Caco-2 (cell line): Measurements from ENCODE around the gene SP3. TPM values are rescaled to one million over a fixed set of nuclear protein-coding genes. Genes with fewer than 3 reads are reported as not detected.

Experiments used
- BruUV-seq: library from RNA; stranded (reverse); fragments of 400-500 nt; replicated peaks from 2 replicates; lab custom pipeline; 2021; lab: Mats Ljungman, UMichigan
- CTCF ChIA-PET: fragments of 300-600 bp; sonication (Branson Sonifier 250); formaldehyde crosslinking; loops from one replicate; lab custom pipeline; 2022; ENCODE audit warnings: antibody characterized with exemption; lab: Charles Lee
- POLR2A ChIA-PET: fragments of 300-600 bp; sonication (Branson Sonifier 250); formaldehyde crosslinking; loops from one replicate; lab custom pipeline; 2022; ENCODE audit warnings: antibody characterized with exemption; lab: Charles Lee
- DNase-seq, 2 experiments: peaks; one replicate each; pipeline versions ENCODE4 v3.0.0 to v3.0.0-alpha.2; 2020 to 2022
- H3K27me3 ChIP-seq: replicated peaks from 2 replicates; pipeline ENCODE4 v1.6.0; 2011; ENCODE audit warnings: low read length; ENCODE audit not compliant: control insufficient read depth, insufficient read depth
- H3K36me3 ChIP-seq: 2 replicates; pipeline ENCODE4 v1.5.1; 2011; ENCODE audit warnings: low read length; ENCODE audit not compliant: control insufficient read depth, insufficient read depth
- H3K4me1 ChIP-seq: fragments of 250-450 bp; sonication (Bioruptor Pico); 2 replicates; pipeline ENCODE4 v1.5.1; 2020; ENCODE audit warnings: mild to moderate bottlenecking
- H3K4me3 ChIP-seq: 2 replicates; pipeline ENCODE4 v1.5.1; 2011; ENCODE audit warnings: low read depth, mild to moderate bottlenecking, control low read depth, low read length
- H3K9me3 ChIP-seq: fragments of 250-450 bp; sonication (Bioruptor Pico); 2 replicates; pipeline ENCODE4 v1.5.1; 2020; ENCODE audit warnings: mild to moderate bottlenecking, moderate library complexity
- H3K27ac Mint-ChIP-seq: one replicate; pipeline ENCODE4 v1.8.0; 2022; ENCODE audit warnings: mixed read lengths; ENCODE audit not compliant: unreplicated experiment
- H3K27me3 Mint-ChIP-seq: one replicate; pipeline ENCODE4 v1.8.0; 2022; ENCODE audit warnings: mixed read lengths; ENCODE audit not compliant: insufficient read depth, unreplicated experiment
- H3K36me3 Mint-ChIP-seq: one replicate; pipeline ENCODE4 v1.8.0; 2022; ENCODE audit warnings: mild to moderate bottlenecking, mixed read lengths; ENCODE audit not compliant: insufficient read depth, unreplicated experiment
- H3K4me1 Mint-ChIP-seq: one replicate; pipeline ENCODE4 v1.8.0; 2022; ENCODE audit warnings: low read depth, mixed read lengths; ENCODE audit not compliant: unreplicated experiment
- H3K4me3 Mint-ChIP-seq: one replicate; pipeline ENCODE4 v1.8.0; 2022; ENCODE audit warnings: mild to moderate bottlenecking, moderate library complexity, mixed read lengths; ENCODE audit not compliant: unreplicated experiment
- H3K9me3 Mint-ChIP-seq: one replicate; pipeline ENCODE4 v1.8.0; 2022; ENCODE audit warnings: mixed read lengths; ENCODE audit not compliant: unreplicated experiment
- intact Hi-C: fragments of 100-400 bp; cut with micrococcal nuclease; formaldehyde crosslinking; loops from one replicate; pipeline ENCODE4 v1.10.0; 2022; ENCODE audit not compliant: unreplicated experiment
- total RNA-seq: library from RNA; stranded (reverse); gene quantifications from 2 replicates; pipeline ENCODE4 v1.2.3, GENCODE V29; 2022
- TF ChIP-seq, protein P1 (sequence below), 2 experiments: fragments of 200-600 bp in 1 of 2; IDR thresholded peaks; 1 replicate in 1 of 2; 2 replicates in 1 of 2; pipeline versions ENCODE4 v1.5.1 to v1.8.0; 2011 to 2022; ENCODE audit warnings: antibody characterized with exemption in 1 of 2, control low read depth in 1 of 2, inconsistent platforms in 1 of 2, low read depth in 1 of 2, low read length in 1 of 2, mild to moderate bottlenecking in 1 of 2, moderate library complexity in 1 of 2; ENCODE audit not compliant: insufficient read depth in 1 of 2, severe bottlenecking in 1 of 2, unreplicated experiment in 1 of 2

SP3 gene
- total RNA-seq, 1 experiment from 2014 or later, result 111 TPM

DNA sequence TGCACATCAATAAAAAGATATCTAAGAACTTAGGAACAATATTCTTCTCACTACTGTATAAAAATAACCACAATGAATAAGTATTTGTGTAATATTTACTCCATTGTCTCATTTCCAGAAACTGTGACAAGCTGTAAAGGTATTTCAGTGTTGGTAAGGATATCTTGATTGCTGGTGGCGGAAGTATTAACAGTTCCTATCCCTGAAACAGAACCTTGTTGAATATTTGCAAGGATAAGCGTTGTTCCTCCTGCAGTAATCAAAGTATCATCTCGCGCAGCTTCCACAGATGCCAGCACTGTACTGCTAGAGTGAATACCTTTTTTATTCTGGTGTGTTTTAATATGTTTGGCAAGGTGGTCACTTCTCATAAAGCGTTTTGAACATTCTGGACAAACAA lies 55.3 kb downstream of the SP3 start:
- no peaks in the 10 kb centered on the region for H3K27me3 Mint-ChIP-seq
- no peak overlapping the region for H3K4me3 ChIP-seq
- H3K27me3 ChIP-seq, result no peaks in the 10 kb centered on the region
- BruUV-seq, result no TSS peak
- no peaks in the 10 kb centered on the region for H3K9me3 Mint-ChIP-seq
- H3K4me1 ChIP-seq, result peaks cover 13% of the 10 kb centered on the region
- peaks cover 62% of the 10 kb centered on the region for H3K36me3 Mint-ChIP-seq
- TF ChIP-seq, protein P1, sequence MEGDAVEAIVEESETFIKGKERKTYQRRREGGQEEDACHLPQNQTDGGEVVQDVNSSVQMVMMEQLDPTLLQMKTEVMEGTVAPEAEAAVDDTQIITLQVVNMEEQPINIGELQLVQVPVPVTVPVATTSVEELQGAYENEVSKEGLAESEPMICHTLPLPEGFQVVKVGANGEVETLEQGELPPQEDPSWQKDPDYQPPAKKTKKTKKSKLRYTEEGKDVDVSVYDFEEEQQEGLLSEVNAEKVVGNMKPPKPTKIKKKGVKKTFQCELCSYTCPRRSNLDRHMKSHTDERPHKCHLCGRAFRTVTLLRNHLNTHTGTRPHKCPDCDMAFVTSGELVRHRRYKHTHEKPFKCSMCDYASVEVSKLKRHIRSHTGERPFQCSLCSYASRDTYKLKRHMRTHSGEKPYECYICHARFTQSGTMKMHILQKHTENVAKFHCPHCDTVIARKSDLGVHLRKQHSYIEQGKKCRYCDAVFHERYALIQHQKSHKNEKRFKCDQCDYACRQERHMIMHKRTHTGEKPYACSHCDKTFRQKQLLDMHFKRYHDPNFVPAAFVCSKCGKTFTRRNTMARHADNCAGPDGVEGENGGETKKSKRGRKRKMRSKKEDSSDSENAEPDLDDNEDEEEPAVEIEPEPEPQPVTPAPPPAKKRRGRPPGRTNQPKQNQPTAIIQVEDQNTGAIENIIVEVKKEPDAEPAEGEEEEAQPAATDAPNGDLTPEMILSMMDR (IDR thresholded peaks at IDR 0.05; ENCODE audit: insufficient read depth in 1 of 2, low read depth in 1 of 2, low read length in 1 of 2, severe bottlenecking in 1 of 2, unreplicated experiment in 1 of 2), result no peak
- H3K27ac Mint-ChIP-seq, result no peak overlapping the region
- POLR2A ChIA-PET, result interaction anchor here (0.5 kb wide), 1 partner anchor 572 kb away, joined by 3 read pairs; no protein-coding TSS in a partner anchor
- no peak overlapping the region for H3K4me3 Mint-ChIP-seq
- peaks cover 8% of the 10 kb centered on the region for H3K4me1 Mint-ChIP-seq
- CTCF ChIA-PET, result no interaction called here
- H3K9me3 ChIP-seq, result no peaks in the 10 kb centered on the region
- DNase-seq, result no peak
- H3K36me3 ChIP-seq, result peaks cover 1% of the 10 kb centered on the region; the same call in 1 of the 2 replicates
- intact Hi-C loops, result no loop called here

- H3K4me1 Mint-ChIP-seq, result no peaks in the 10 kb centered on the region
- TF ChIP-seq, protein P1 (IDR thresholded peaks at IDR 0.05; ENCODE audit: insufficient read depth in 1 of 2, low read depth in 1 of 2, low read length in 1 of 2, severe bottlenecking in 1 of 2, unreplicated experiment in 1 of 2), result no peak
- no peak overlapping the region for H3K27ac Mint-ChIP-seq
- DNase-seq, result no peak
- H3K9me3 Mint-ChIP-seq, result no peaks in the 10 kb centered on the region
- no peak overlapping the region for H3K4me3 Mint-ChIP-seq
- BruUV-seq, result no TSS peak
- no peaks in the 10 kb centered on the region for H3K27me3 Mint-ChIP-seq
- CTCF ChIA-PET, result no interaction called here
- peaks cover 4% of the 10 kb centered on the region for H3K36me3 ChIP-seq
- POLR2A ChIA-PET, result no interaction called here
- no peaks in the 10 kb centered on the region for H3K9me3 ChIP-seq
- H3K4me1 ChIP-seq, result no peaks in the 10 kb centered on the region
- intact Hi-C loops, result no loop called here
- H3K27me3 ChIP-seq, result no peaks in the 10 kb centered on the region
- peaks cover 68% of the 10 kb centered on the region for H3K36me3 Mint-ChIP-seq
- H3K4me3 ChIP-seq, result no peak overlapping the region
Observed at GRCh38 chr2:173906626-173907025, 58.5 kb downstream of the SP3 start.

DNA sequence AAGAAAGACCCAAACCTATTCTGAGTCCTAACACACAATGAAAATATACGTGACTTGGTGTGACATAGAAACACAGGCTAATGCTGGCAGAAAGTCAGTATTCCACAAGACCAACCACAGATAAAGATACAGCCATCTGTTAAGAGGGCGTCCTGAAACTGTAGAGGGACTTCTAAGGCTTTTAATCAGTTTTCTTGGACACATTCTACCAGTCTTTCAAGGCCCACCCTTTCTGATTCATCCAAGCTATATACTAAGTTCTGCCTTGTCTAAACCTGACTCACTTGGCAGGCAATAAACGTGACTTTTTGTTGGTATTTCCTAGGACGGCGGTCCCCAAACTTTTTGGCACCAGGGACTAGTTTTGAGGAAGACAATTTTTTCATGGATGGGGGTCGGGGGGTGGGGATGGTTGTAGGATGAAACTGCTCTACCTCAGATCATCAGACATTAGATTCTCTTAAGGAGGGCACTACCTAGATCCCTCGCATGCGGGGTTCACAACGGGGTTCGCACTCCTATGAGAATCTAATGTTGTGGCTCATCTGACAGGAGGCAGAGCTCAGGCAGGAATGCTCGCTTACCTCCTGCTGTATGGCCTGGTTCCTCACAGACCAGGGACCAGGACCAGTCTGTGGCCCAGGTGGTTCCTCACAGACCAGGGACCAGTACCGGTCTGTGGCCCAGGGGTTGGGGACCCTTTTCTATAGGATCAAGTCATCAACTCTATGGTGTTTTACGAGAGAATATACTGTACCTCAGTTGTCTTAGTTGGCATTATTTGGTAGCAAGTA lies 61.4 kb downstream of the SP3 start:
- H3K27ac Mint-ChIP-seq, result no peak overlapping the region
- DNase-seq, result no peak
- H3K36me3 Mint-ChIP-seq, result peaks cover 58% of the 10 kb centered on the region
- no peaks in the 10 kb centered on the region for H3K27me3 Mint-ChIP-seq
- peaks cover 4% of the 10 kb centered on the region for H3K36me3 ChIP-seq
- intact Hi-C loops, result no loop called here
- no peak overlapping the region for H3K4me3 ChIP-seq
- POLR2A ChIA-PET, result no interaction called here
- no peaks in the 10 kb centered on the region for H3K9me3 Mint-ChIP-seq
- CTCF ChIA-PET, result interaction anchor here (0.6 kb wide), 2 partner anchors 81 to 345 kb away, joined by 3 to 5 read pairs; no protein-coding TSS in a partner anchor
- H3K9me3 ChIP-seq, result no peaks in the 10 kb centered on the region
- BruUV-seq, result no TSS peak
- H3K4me3 Mint-ChIP-seq, result no peak overlapping the region
- no peaks in the 10 kb centered on the region for H3K27me3 ChIP-seq
- H3K4me1 Mint-ChIP-seq, result no peaks in the 10 kb centered on the region
- TF ChIP-seq, protein P1 (IDR thresholded peaks at IDR 0.05; ENCODE audit: insufficient read depth in 1 of 2, low read depth in 1 of 2, low read length in 1 of 2, severe bottlenecking in 1 of 2, unreplicated experiment in 1 of 2), result no peak
- no peaks in the 10 kb centered on the region for H3K4me1 ChIP-seq
